Heart left ventricle (tissue), 16 donors: Measurements from ENCODE around the gene ECEL1. TPM values are rescaled to one million over a fixed set of nuclear protein-coding genes. Genes with fewer than 3 reads are reported as not detected.

Source experiments
- ATAC-seq, 4 donors: fragments of 200-7000 bp; cut with Tn5 transposase; one replicate each; pipeline ENCODE4 v1.9.1; 2020 to 2022; ENCODE audit warnings: moderate library complexity in 4 of 4, mild to moderate bottlenecking in 3 of 4, moderate number of reproducible peaks in 1 of 4
- DNase-seq, 5 donors: peaks; one replicate each; pipeline ENCODE4 v3.0.0-alpha.2; 2020
- H3K27ac ChIP-seq, 12 donors: fragments of 200-600 bp; sonication (generic) in 4 of 12; one replicate each; pipeline versions ENCODE4 v1.5.0 to v1.8.0; 2016 to 2022; ENCODE audit warnings: mild to moderate bottlenecking in 2 of 12
- H3K27me3 ChIP-seq, 9 donors: fragments of 200-600 bp; sonication (generic) in 2 of 9; one replicate each; pipeline versions ENCODE4 v1.5.1 to v1.8.0; 2016 to 2022; ENCODE audit warnings: mild to moderate bottlenecking in 3 of 9
- H3K36me3 ChIP-seq, 9 donors: fragments of 200-600 bp; sonication (generic) in 2 of 9; one replicate each; pipeline versions ENCODE4 v1.5.0 to v1.8.0; 2018 to 2022; ENCODE audit warnings: mild to moderate bottlenecking in 2 of 9
- H3K4me1 ChIP-seq, 12 donors: fragments of 200-600 bp; sonication (generic) in 4 of 12; one replicate each; pipeline versions ENCODE4 v1.5.0 to v1.8.0; 2016 to 2022; ENCODE audit warnings: mild to moderate bottlenecking in 3 of 12
- H3K4me3 ChIP-seq, 12 donors: fragments of 200-600 bp; sonication (generic) in 4 of 12; one replicate each; pipeline versions ENCODE4 v1.5.0 to v1.8.0; 2017 to 2022; ENCODE audit warnings: mild to moderate bottlenecking in 9 of 12, moderate library complexity in 4 of 12
- H3K9me3 ChIP-seq, 12 donors: fragments of 200-600 bp; sonication (generic) in 4 of 12; one replicate each; pipeline versions ENCODE4 v1.5.0 to v1.8.0; 2016 to 2022; ENCODE audit warnings: mild to moderate bottlenecking in 1 of 12
- POLR2A ChIP-seq, 2 donors: fragments of 450-650 bp; IDR thresholded peaks; one replicate each; pipeline ENCODE4 v1.6.1; 2017; ENCODE audit warnings: antibody characterized with exemption in 2 of 2, mild to moderate bottlenecking in 2 of 2, moderate library complexity in 2 of 2
- WGBS, 4 donors: extraction: QIAGEN DNeasy Blood & Tissue Kit in 2 of 4; methylation state at CpG; one replicate each; pipeline versions ENCODE4 v1.1.5 to v1.1.7; 2013 to 2018; 5-methylcytosine and 5-hydroxymethylcytosine counted together
- intact Hi-C, 10 donors: fragments of 100-400 bp; cut with DNase I; formaldehyde crosslinking; loops; one replicate each; pipeline versions ENCODE4 v1.11.1 to v1.14.2; 2022
- polyA plus RNA-seq, 2 donors: library from polyadenylated mRNA; stranded (reverse); fragments of 200-250 nt; gene quantifications; one replicate each; pipeline ENCODE4 v1.2.3, GENCODE V29; 2013
- total RNA-seq, 9 donors: library from RNA; depleted of rRNA in 2 of 9; stranded (reverse); fragments of >200 nt in 2 of 9; fragmentation: NEBNext Ultra II Directional in 3 of 9; extraction: Animal tissue kit (Norgen Biotek cat#: 25700) in 3 of 9; gene quantifications; one replicate each; pipeline versions ENCODE4 v1.1.0 to v1.2.4, GENCODE V29; 2016 to 2023
- TF ChIP-seq, protein P1 (sequence below), 12 donors: fragments of 200-600 bp; sonication (generic) in 4 of 12; IDR thresholded peaks; one replicate each; pipeline versions ENCODE4 v1.5.0 to v1.8.0; 2018 to 2022; ENCODE audit warnings: antibody characterized with exemption in 12 of 12, mild to moderate bottlenecking in 5 of 12
- donor health status: ischemic (EF 13 %, LVEDD 7.1; RV severe dilation, severe dysfunction).
- donor health status: healthy with polysubstance abuse.
- donor health status: DM: no; HTN: yes; CAD: no.
- donor health status: DM: no; HTN: no; CAD: no.
- donor health status: ischemic (EF 25% LVEDD 6.9; RV normal size, moderate dysfunction).
- donor health status: ischemic (EF 25% LVEDD 5.7; RV mildly dilated, moderate dysfunction).
- donor health status: healthy.
- donor health status: DM: yes; HTN: yes; CAD: no.
- donor health status: ischemic (EF 35%, LVEDD 5.7; RV mildly dilated, moderate dysfunction).
- donor health status: nonischemic (EF 11% LVEDD 7.7; RV severe dilation, severe dysfunction).
- donor health status: DM: yes; HTN: yes; CAD: no.
- donor health status: PGD.
- donor health status: ischemic (EF 29% LVEDD 5.4; RV normal size, mild dysfunction).
- donor health status: nonischemic (EF 23%, LVEDD 6.1; RV moderate dilation, normal function).

The ECEL1 gene
- total and polyA plus RNA-seq, 11 donors: 0.20 to 1.4 (median 0.32) TPM; not detected in 3

- intact Hi-C loops: no loop called here
- Histone ChIP-seq H3K4me3 (no peak overlapping the region), H3K27ac (no peak overlapping the region), H3K9me3 (no peaks in the 10 kb centered on the region), H3K4me1 (no peaks in the 10 kb centered on the region), H3K27me3 (peaks cover 0 to 4% (median 0%) of the 10 kb centered on the region in 9 donors), H3K36me3 (no peaks in the 10 kb centered on the region)
- no peak for ATAC-seq
- TF ChIP-seq POLR2A (IDR thresholded peaks at IDR 0.05): no peak
- TF ChIP-seq, protein P1, sequence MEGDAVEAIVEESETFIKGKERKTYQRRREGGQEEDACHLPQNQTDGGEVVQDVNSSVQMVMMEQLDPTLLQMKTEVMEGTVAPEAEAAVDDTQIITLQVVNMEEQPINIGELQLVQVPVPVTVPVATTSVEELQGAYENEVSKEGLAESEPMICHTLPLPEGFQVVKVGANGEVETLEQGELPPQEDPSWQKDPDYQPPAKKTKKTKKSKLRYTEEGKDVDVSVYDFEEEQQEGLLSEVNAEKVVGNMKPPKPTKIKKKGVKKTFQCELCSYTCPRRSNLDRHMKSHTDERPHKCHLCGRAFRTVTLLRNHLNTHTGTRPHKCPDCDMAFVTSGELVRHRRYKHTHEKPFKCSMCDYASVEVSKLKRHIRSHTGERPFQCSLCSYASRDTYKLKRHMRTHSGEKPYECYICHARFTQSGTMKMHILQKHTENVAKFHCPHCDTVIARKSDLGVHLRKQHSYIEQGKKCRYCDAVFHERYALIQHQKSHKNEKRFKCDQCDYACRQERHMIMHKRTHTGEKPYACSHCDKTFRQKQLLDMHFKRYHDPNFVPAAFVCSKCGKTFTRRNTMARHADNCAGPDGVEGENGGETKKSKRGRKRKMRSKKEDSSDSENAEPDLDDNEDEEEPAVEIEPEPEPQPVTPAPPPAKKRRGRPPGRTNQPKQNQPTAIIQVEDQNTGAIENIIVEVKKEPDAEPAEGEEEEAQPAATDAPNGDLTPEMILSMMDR (IDR thresholded peaks at IDR 0.05): no peak
- DNase-seq: peak in 2 of 5 donors; percentile 8 to 53
- WGBS, 4 donors: 73 to 80% (median 78%) methylated on average over 9 to 10 of the region's 10 CpGs
These were observed 6.3 kb upstream of the ECEL1 start for GRCh38 chr2:232493701-232494474.

- TF ChIP-seq POLR2A (IDR thresholded peaks at IDR 0.05): no peak
- TF ChIP-seq, protein P1 (IDR thresholded peaks at IDR 0.05): no peak
- intact Hi-C loops: no loop called here
- no peaks in the 10 kb centered on the region for H3K36me3 ChIP-seq
- H3K27ac ChIP-seq: no peak overlapping the region
- ATAC-seq (no peak), DNase-seq (peak in 2 of 5 donors; percentile 14 to 43)
- WGBS, 4 donors: 87 to 92% (median 89%) methylated on average over 22 to 24 of the region's 24 CpGs
- H3K4me3 ChIP-seq: no peak overlapping the region
- no peaks in the 10 kb centered on the region for H3K9me3 ChIP-seq
- no peaks in the 10 kb centered on the region for H3K4me1 ChIP-seq
- H3K27me3 ChIP-seq: peaks cover 0 to 11% (median 6%) of the 10 kb centered on the region in 9 donors
These were observed 5.5 kb upstream of the ECEL1 start for GRCh38 chr2:232492963-232493700.

- WGBS, 4 donors: 77 to 83% (median 80%) methylated on average over 7 to 8 of the region's 8 CpGs
- intact Hi-C loops: no loop called here
- Histone ChIP-seq H3K36me3 (no peaks in the 10 kb centered on the region), H3K27me3 (peaks cover 1 to 16% (median 10%) of the 10 kb centered on the region in 9 donors), H3K9me3 (no peaks in the 10 kb centered on the region), H3K27ac (no peak overlapping the region), H3K4me1 (peaks cover 0 to 6% (median 0%) of the 10 kb centered on the region in 12 donors), H3K4me3 (no peak overlapping the region)
- DNase-seq (peak in 2 of 5 donors; percentile 7 to 27), ATAC-seq (no peak)
- TF ChIP-seq POLR2A (IDR thresholded peaks at IDR 0.05): no peak
- TF ChIP-seq, protein P1 (IDR thresholded peaks at IDR 0.05): no peak
These were observed 4.7 kb upstream of the ECEL1 start for GRCh38 chr2:232492236-232492848.
